ENCODE results near the gene FCN1. TPM values are rescaled to one million over a fixed set of nuclear protein-coding genes. Genes with fewer than 3 reads are reported as not detected.

FCN1 gene
- total RNA-seq, 1 donor from 2014 or later: 4.0 TPM

DNA sequence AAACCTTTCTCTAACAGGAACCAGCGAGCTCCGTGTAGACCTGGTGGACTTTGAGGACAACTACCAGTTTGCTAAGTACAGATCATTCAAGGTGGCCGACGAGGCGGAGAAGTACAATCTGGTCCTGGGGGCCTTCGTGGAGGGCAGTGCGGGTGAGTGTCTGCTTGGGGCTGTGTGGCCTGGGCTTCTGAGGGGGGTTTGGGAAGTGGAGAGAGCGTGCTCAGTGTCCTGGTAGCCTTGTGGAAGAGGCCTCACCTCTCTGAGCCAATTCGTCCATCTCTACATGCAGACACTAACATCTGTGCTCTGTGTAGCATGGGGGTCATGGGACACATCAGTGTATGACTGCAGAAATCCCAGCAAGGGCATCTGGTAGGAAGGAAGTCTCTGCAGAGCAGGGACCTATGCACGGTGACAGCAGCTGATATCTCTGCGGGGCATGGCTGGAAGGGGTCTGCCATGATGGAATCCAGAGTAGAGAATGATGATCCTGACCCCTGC lies 31.2 kb downstream of the FCN1 start:
- ATAC-seq (ENCODE audit: poor library complexity) (no peak), DNase-seq (no peak)
- intact Hi-C loops (cut with DNase I): no loop called here

DNA sequence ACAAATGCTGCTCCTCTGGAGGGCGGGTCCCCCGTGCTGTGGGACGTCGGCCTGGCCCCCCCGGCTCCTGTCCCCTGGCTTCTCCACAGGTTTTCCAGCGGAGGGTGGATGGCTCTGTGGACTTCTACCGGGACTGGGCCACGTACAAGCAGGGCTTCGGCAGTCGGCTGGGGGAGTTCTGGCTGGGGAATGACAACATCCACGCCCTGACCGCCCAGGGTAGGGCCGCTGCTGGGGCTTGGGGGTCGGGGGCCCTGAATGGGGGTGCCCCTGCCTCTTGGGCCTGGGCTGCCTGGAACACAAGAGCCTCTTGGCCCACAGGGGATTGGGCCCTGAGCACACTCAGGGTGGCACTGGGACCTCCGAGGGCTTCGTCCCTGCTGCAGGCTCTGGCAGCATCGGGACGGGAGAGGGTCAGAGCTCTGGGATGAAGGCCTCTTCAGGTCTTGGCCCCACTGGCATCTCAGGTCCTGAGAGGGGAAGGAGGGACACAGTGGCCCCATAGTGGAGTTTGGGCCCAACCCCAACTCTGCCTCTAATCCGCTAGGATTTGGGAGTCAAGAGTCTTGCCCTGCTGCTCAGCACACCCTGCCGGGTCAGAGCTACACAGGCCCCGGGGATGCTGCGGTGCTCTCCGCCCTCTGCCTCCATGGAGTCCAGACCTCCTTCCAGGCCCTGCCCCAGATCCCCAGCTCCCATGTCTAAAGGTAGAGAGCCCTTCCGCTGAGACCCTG lies 31.9 kb downstream of the FCN1 start:
- DNase-seq: no peak
- ATAC-seq (ENCODE audit: poor library complexity): no peak
- intact Hi-C loops (cut with DNase I): no loop called here

DNA sequence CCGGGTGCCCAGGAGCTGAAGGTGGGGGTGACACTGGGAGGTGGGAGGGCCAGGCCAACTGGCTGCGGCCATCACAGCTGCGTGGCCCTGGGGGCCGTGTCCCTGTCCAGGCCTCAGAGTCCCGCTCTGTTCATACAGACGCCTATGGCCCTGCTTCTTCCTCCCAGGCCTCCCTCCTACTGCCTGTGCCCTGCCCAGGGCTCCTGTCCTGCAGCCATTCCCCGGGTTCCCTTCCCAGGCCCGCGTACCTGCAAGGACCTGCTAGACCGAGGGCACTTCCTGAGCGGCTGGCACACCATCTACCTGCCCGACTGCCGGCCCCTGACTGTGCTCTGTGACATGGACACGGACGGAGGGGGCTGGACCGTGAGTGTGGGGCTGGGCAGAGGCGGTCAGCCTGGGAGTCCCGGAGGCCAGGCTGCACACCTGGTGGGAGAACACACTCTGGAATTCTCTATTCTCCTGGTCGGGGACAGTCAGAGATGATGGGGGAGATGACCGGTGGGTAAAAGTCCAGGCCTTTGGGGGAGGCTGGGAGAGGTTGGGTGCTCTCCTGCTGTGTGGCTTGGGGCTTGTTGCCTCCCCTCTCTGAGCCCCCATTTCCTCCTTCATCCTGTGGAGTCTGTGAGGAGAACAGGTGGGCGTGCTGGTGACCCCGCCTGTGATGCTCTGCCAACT lies 32.6 kb downstream of the FCN1 start:
- intact Hi-C loops (cut with DNase I): no loop called here
- no peak for DNase-seq
- no peak for ATAC-seq (ENCODE audit: poor library complexity)

DNA sequence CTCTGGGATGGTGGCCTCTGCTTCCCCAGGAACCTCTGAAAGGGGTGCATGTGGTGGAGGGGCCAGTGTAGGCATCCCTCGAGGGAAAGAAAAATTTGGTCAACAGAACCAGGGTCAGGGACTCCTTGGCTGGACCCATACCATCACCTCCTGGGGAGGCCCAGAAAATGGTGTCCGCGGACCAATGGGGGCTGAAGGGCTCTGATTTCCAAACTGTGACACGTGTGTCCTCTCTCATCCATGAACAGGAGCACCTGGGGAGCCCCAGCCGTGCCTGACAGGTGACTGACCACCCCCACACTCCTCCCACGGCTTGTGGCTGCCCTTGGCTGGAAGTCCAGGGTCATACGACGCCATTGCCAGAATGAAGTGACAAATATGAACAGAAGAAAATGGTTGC lies 33.2 kb downstream of the FCN1 start:
- intact Hi-C loops (cut with DNase I): no loop called here
- DNase-seq (no peak), ATAC-seq (ENCODE audit: poor library complexity) (no peak)

DNA sequence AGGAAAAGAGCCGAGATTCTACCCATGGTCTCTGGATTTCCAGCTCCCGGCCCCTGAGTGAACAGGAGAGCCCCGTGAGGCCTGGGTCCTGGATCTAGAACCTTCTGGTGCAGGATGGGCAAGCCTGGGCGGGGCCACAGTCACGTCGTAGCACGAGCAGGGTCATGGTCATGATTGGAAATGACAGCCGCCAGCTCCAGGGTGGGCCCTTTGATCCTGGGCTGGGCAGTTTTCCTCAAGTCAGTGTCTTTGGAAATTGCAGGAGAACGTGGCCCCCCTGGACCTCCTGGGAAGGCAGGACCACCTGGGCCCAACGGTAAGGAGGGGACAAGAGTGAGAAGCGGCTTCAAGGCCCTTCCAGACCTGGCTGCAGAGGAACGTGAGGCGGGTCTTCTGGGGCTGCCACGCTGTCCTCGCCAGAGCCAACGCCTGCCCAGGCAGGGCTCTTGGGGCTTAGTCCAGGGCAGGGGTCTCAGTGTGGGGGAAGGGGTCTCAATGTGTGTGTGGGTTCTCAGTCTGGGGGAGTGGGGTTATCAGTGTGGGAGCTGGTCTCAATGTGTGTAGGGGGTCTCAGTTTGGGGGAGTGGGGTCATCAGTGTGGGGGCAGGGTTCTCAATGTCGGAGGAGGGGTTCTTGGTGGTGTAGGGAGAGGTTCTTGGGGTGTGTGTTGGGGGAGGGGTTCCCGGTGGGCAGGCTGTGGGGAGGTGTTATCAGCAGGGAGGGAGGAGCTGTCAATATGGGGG lies 34.5 kb downstream of the FCN1 start:
- DNase-seq (no peak), ATAC-seq (ENCODE audit: poor library complexity) (no peak)
- intact Hi-C loops (cut with DNase I): no loop called here

GRCh38 chr9:134882204-134882785 lies 35.4 kb downstream of the FCN1 start:
- intact Hi-C loops (cut with DNase I): no loop called here
- ATAC-seq (ENCODE audit: poor library complexity): no peak
- DNase-seq: no peak

DNA sequence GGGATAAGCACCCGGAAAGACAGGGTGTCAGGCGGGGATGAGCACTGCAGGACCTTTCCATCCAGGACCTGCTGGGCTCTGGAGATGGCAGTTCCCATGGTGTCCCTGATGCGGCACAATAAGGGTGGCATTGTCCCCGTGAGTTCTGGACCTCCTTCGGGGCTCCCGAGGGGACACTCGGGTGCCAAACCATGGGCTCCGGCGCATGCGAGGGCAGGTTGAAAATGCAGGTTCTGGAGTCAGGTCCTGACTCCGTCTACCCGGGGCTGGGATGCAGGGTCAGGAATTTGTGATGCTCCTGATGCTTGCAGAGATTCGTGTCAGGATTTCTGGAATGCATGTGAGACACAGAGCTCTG lies 36.4 kb downstream of the FCN1 start:
- no peak for ATAC-seq (ENCODE audit: poor library complexity)
- DNase-seq: no peak
- intact Hi-C loops (cut with DNase I): no loop called here

DNA sequence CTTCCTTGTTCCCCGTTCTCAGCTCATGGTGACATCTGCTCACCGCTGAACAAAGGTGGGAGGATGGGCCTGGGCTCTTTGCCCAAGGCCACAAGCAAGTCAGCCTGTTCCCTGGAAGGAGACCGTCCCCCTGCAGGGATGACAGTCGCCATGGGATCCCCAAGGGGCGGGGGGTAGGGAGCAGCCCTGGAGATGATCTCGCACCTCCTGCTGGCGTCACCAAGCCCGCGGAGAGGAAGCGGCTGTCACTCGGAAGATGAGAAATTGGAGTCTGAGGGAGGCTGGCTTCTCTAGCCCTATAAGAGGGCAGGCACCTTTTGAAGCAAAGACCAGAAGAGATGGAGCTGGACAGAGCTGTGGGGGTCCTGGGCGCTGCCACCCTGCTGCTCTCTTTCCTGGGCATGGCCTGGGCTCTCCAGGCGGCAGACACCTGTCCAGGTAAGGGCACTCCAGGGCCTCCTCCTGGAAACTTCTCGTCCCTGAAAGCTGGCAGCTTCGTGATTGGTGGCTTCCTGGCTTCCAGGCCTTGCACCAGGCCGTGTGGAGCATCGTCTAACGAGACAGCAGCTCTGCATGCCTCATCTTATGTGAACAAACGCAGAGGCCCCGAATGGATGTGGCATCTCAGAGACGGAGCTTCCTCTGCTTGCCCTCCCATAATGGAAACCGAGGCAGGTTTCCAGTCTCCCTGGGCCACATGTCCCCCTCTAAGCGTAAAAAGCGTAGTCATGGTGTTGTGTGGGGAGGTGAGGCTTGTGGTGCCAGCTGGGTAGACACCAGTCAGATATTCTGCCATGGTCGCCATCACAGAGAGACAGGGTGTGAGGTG lies 37.0 kb downstream of the FCN1 start, which contains the start of gene FCN2:
Gene FCN2, plus strand, starts transcription at position 327 of the 829 bp plus-strand sequence. Its CDS starts 12 bp downstream, at position 339.
- ATAC-seq (ENCODE audit: poor library complexity) (no peak), DNase-seq (peak; percentile 37)
- intact Hi-C loops (cut with DNase I): no loop called here

GRCh38 chr9:134879664-134880483 lies 37.8 kb downstream of the FCN1 start:
- no peak for ATAC-seq (ENCODE audit: poor library complexity)
- intact Hi-C loops (cut with DNase I): no loop called here
- DNase-seq: peak; percentile 31

DNA sequence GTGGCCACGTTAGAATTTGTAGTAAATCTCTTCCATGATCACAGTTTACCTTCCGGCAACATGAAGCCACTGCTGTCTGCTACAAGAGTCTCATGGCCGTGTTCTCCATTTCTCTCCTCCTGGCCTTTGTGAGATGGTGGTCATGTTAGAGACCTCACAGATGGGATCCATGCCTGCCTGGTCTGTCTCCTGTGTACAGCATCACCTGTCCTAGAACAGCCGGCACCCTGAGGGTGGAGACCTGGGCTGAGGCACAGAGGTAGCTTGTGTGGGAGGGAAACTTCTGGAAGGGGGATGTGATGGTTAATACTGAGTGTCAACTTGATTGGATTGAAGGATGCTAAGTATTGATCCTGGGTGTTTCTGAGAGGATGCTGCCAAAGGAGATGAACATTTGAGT lies 40.2 kb downstream of the FCN1 start:
- intact Hi-C loops (cut with DNase I): no loop called here
- DNase-seq: no peak
- no peak for ATAC-seq (ENCODE audit: poor library complexity)

DNA sequence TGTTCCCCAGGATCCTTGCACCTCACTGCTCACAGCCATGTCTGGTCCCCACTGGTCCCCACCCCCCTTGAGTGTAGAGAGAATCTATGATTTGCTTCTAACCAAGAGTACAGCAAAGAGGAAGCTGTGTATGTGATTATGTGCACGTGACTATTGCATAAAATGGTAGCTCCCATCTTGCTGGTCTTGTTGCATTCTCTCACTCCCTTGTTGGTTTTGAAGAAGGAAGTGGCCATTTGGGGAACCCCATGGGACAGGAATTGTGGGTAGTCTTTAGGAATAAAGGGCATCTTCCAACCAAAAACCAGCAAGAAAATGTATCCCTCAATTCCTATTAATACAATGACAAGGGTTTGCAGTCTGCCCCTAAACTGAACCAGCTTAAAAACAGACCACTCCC lies 42.3 kb downstream of the FCN1 start:
- no peak for ATAC-seq (ENCODE audit: poor library complexity)
- DNase-seq: no peak
- intact Hi-C loops (cut with DNase I): no loop called here

DNA sequence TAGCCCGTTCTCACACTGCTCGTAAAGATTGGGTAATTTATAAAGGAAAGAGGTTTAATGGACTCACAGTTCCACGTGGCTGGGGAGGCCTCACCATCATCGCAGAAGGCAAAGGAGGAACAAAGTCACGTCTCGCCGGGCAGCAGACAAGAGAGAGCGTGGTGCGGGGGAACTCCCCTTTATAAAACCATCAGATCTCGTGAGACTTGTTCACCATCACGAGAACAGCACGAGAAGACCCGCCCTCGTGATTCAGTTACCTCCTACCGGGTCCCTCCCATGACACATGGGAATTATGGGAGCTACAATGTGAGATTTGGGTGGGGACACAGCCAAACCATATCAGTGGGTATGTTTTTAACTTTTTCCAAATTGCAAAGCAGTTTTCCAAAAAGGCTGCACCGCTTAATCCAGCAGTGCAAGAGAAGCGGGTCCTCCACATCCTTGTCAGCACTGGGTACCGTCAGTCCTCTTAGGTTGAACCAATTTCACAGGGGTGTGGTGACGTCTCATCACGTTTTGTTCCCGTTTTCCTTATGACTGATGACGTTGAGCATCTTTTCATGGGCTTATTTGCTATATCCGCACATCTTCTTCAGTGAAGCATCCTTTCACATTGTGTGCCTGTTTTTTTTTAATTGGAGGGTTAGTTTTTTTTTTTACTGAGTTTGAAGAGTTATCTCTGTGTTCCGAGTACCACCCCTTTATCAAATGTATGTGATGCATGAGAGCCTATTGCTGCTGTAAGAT lies 45.1 kb downstream of the FCN1 start:
- intact Hi-C loops (cut with DNase I): no loop called here
- ATAC-seq (ENCODE audit: poor library complexity) (no peak), DNase-seq (no peak)

- DNase-seq (no peak), ATAC-seq (ENCODE audit: poor library complexity) (peak; percentile 54)
- intact Hi-C loops (cut with DNase I): no loop called here
Observed at GRCh38 chr9:134871697-134872340, 45.9 kb downstream of the FCN1 start.

DNA sequence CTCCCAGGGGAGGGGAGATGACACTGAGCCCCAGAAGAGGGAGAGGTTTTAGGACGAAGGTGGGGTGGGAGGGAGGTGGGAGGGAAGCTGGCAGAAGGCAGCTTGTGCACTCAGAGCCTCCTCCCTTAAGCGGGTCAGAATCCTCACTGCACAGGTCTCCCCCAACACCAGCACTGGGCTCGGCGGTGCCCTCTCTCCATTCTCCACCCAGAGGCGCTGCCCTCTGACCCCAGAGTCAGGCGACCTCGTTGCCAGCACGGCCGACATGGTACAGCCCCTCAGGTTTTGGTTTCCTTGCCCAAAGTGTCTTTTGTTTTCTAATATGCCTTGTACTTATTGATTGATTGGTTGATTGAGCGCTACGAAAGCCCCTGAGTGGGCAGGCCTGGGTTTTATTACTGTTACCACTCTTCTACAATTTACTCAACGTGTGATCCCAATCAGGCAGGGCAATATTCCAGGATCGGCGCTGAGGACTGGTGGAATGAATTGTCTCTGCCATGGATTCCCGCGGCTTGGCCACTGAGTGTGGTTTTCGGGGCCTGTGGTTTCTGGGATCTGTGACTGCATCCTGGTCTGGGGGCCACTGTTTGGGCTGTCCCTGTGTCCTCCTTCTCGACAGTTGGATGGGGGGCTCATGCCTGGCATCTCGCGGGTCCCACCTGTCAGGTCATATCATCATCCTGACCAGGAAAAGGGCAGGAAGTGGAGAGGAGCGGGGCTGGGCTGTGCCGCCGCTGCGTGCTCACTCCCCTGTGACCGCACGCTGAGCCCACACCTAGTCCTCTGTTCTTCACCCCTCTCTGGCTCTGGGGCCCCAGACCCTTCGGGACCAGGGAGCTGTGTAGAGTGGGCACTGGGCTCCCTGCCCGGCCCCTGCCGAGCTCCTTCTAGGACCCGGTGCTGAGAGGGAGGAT lies 46.7 kb downstream of the FCN1 start:
- intact Hi-C loops (cut with DNase I): no loop called here
- ATAC-seq (ENCODE audit: poor library complexity): peak; percentile 14
- DNase-seq: no peak

GRCh38 chr9:134870301-134870694 lies 47.4 kb downstream of the FCN1 start:
- ATAC-seq (ENCODE audit: poor library complexity) (no peak), DNase-seq (no peak)
- intact Hi-C loops (cut with DNase I): no loop called here

Measured in Right ventricle myocardium superior (tissue), 1 donor.